H9 (cell line): ENCODE measurements around the gene GSG1L. TPM values are rescaled to one million over a fixed set of nuclear protein-coding genes. Genes with fewer than 3 reads are reported as not detected.

Experiments used
- DNase-seq: peaks from one replicate; pipeline ENCODE4 v3.0.0-alpha.2; 2017
- H2AFZ ChIP-seq: one replicate; pipeline ENCODE4 v1.6.1; 2013; ENCODE audit warnings: mild to moderate bottlenecking, low read length, control low read depth, moderate library complexity
- H2AK5ac ChIP-seq: 2 replicates; pipeline ENCODE4 v1.6.1; 2013; ENCODE audit warnings: low read length, control low read depth, mixed read lengths; ENCODE audit not compliant: insufficient read length
- H2BK120ac ChIP-seq: one replicate; pipeline ENCODE4 v1.6.1; 2013; ENCODE audit warnings: low read depth, mild to moderate bottlenecking, low read length, control low read depth, inconsistent platforms; ENCODE audit not compliant: poor library complexity, severe bottlenecking
- H2BK12ac ChIP-seq: 2 replicates; pipeline ENCODE4 v1.6.1; 2013; ENCODE audit warnings: low read length, control low read depth, mixed read lengths, low read depth; ENCODE audit not compliant: insufficient read length
- H2BK15ac ChIP-seq: 2 replicates; pipeline ENCODE4 v1.6.1; 2013; ENCODE audit warnings: low read depth, low read length, control low read depth
- H2BK20ac ChIP-seq: one replicate; pipeline ENCODE4 v1.6.1; 2013; ENCODE audit warnings: low read depth, mild to moderate bottlenecking, low read length, control low read depth, inconsistent platforms; ENCODE audit not compliant: poor library complexity, severe bottlenecking
- H2BK5ac ChIP-seq: 2 replicates; pipeline ENCODE4 v1.6.1; 2013; ENCODE audit warnings: low read length, control low read depth, mixed read lengths; ENCODE audit not compliant: insufficient read length
- H3K14ac ChIP-seq: 2 replicates; pipeline ENCODE4 v1.6.1; 2013; ENCODE audit warnings: low read length, control low read depth; ENCODE audit not compliant: insufficient read depth
- H3K18ac ChIP-seq: 2 replicates; pipeline ENCODE4 v1.6.1; 2013; ENCODE audit warnings: low read depth, mild to moderate bottlenecking, mixed read lengths, low read length, control low read depth; ENCODE audit not compliant: insufficient read length
- H3K23ac ChIP-seq: 2 replicates; pipeline ENCODE4 v1.6.1; 2013; ENCODE audit warnings: low read length, control low read depth, mixed read lengths, low read depth; ENCODE audit not compliant: insufficient read length
- H3K23me2 ChIP-seq: 2 replicates; pipeline ENCODE4 v1.6.1; 2013; ENCODE audit warnings: low read depth, mild to moderate bottlenecking, mixed read lengths, low read length, control low read depth; ENCODE audit not compliant: insufficient read length, poor library complexity, severe bottlenecking
- H3K27ac ChIP-seq: 2 replicates; pipeline ENCODE4 v1.5.1; 2013; ENCODE audit warnings: low read length, control low read depth, mixed read lengths, low read depth; ENCODE audit not compliant: insufficient read length
- H3K27me3 ChIP-seq: 2 replicates; pipeline ENCODE4 v1.6.1; 2013; ENCODE audit warnings: low read length, control low read depth, inconsistent platforms; ENCODE audit not compliant: insufficient read depth
- H3K4ac ChIP-seq: 2 replicates; pipeline ENCODE4 v1.6.1; 2013; ENCODE audit warnings: low read depth, mild to moderate bottlenecking, control low read depth, inconsistent platforms, low read length, moderate library complexity
- H3K4me1 ChIP-seq: 2 replicates; pipeline ENCODE4 v1.6.1; 2013; ENCODE audit warnings: low read length, control low read depth, inconsistent platforms; ENCODE audit not compliant: insufficient read depth
- H3K4me2 ChIP-seq: 2 replicates; pipeline ENCODE4 v1.6.1; 2013; ENCODE audit warnings: low read length, control low read depth, mixed read lengths; ENCODE audit not compliant: insufficient read length, insufficient read depth
- H3K56ac ChIP-seq: 2 replicates; pipeline ENCODE4 v1.6.1; 2013; ENCODE audit warnings: low read depth, mild to moderate bottlenecking, mixed read lengths, low read length, control low read depth; ENCODE audit not compliant: insufficient read length
- H3K79me1 ChIP-seq: 2 replicates; pipeline ENCODE4 v1.6.1; 2013; ENCODE audit warnings: low read depth, mild to moderate bottlenecking, moderate library complexity, low read length, control low read depth, inconsistent platforms; ENCODE audit not compliant: insufficient read depth, poor library complexity, severe bottlenecking
- H3K79me2 ChIP-seq: 2 replicates; pipeline ENCODE4 v1.6.1; 2013; ENCODE audit warnings: low read length, control low read depth, inconsistent platforms; ENCODE audit not compliant: insufficient read depth
- H3K9ac ChIP-seq: 2 replicates; pipeline ENCODE4 v1.6.1; 2013; ENCODE audit warnings: low read length, control low read depth, mixed read lengths; ENCODE audit not compliant: insufficient read length; ENCODE audit errors: extremely low read depth
- H3K9me3 ChIP-seq: one replicate; pipeline ENCODE4 v1.6.1; 2013; ENCODE audit warnings: low read depth, low read length, inconsistent platforms; ENCODE audit not compliant: control insufficient read depth
- H3T11ph ChIP-seq: one replicate; pipeline ENCODE4 v1.6.1; 2013; ENCODE audit warnings: mild to moderate bottlenecking, low read length, control low read depth, inconsistent platforms
- H4K20me1 ChIP-seq: one replicate; pipeline ENCODE4 v1.6.1; 2013; ENCODE audit not compliant: control insufficient read depth, insufficient read length, insufficient read depth
- H4K5ac ChIP-seq: 2 replicates; pipeline ENCODE4 v1.6.1; 2013; ENCODE audit warnings: low read depth, mild to moderate bottlenecking, mixed read lengths, low read length, control low read depth; ENCODE audit not compliant: insufficient read length
- H4K8ac ChIP-seq: replicated peaks from 2 replicates; pipeline ENCODE4 v1.6.1; 2013; ENCODE audit warnings: low read length, control low read depth, mixed read lengths, low read depth; ENCODE audit not compliant: insufficient read length
- H4K91ac ChIP-seq: 2 replicates; pipeline ENCODE4 v1.6.1; 2013; ENCODE audit warnings: low read depth, mild to moderate bottlenecking, moderate library complexity, mixed read lengths, low read length, control low read depth; ENCODE audit not compliant: insufficient read length
- H3K27ac Mint-ChIP-seq, 3 experiments: 2 replicates in 2 of 3; 3 replicates in 1 of 3; pipeline ENCODE4 v1.8.0; 2020 to 2021; ENCODE audit warnings: mixed read lengths in 3 of 3, mild to moderate bottlenecking in 1 of 3, moderate library complexity in 1 of 3
- H3K27me3 Mint-ChIP-seq: 2 replicates; pipeline ENCODE4 v1.8.0; 2021; ENCODE audit warnings: low read depth, mild to moderate bottlenecking, moderate library complexity, mixed read lengths
- H3K36me3 Mint-ChIP-seq, 3 experiments: 2 replicates in 2 of 3; 3 replicates in 1 of 3; pipeline ENCODE4 v1.8.0; 2020 to 2021; ENCODE audit warnings: low read depth in 3 of 3, mixed read lengths in 3 of 3; ENCODE audit not compliant: insufficient read depth in 1 of 3
- H3K4me1 Mint-ChIP-seq, 2 experiments: 2 replicates each; pipeline ENCODE4 v1.8.0; 2020; ENCODE audit warnings: mixed read lengths in 2 of 2
- H3K4me3 Mint-ChIP-seq, 2 experiments: 2 replicates in 1 of 2; 3 replicates in 1 of 2; pipeline ENCODE4 v1.8.0; 2020 to 2021; ENCODE audit warnings: mild to moderate bottlenecking in 2 of 2, mixed read lengths in 2 of 2, moderate library complexity in 1 of 2
- H3K9me3 Mint-ChIP-seq, 2 experiments: 2 replicates in 1 of 2; 3 replicates in 1 of 2; pipeline ENCODE4 v1.8.0; 2020; ENCODE audit warnings: mild to moderate bottlenecking in 2 of 2, mixed read lengths in 2 of 2, moderate library complexity in 1 of 2
- CTCF ChIP-seq: fragments of 200-600 bp; sonication (generic); conservative IDR thresholded peaks from 3 replicates; pipeline ENCODE4 v1.8.0; 2021; ENCODE audit warnings: antibody characterized with exemption, mild to moderate bottlenecking
- WGBS: extraction: QIAGEN DNeasy Blood & Tissue Kit; methylation state at CpG from one replicate; pipeline ENCODE4 v1.1.7; 2013; ENCODE audit warnings: missing lambda C conversion rate, low lambda C conversion rate, mixed read lengths; ENCODE audit not compliant: insufficient read length; ENCODE audit errors: extremely low coverage; 5-methylcytosine and 5-hydroxymethylcytosine counted together
- total RNA-seq: library from RNA; stranded (reverse); gene quantifications from 2 replicates; pipeline ENCODE4 v1.2.1, GENCODE V29; 2021

Gene GSG1L
- total RNA-seq, 1 experiment from 2014 or later = 0.35 TPM

DNA sequence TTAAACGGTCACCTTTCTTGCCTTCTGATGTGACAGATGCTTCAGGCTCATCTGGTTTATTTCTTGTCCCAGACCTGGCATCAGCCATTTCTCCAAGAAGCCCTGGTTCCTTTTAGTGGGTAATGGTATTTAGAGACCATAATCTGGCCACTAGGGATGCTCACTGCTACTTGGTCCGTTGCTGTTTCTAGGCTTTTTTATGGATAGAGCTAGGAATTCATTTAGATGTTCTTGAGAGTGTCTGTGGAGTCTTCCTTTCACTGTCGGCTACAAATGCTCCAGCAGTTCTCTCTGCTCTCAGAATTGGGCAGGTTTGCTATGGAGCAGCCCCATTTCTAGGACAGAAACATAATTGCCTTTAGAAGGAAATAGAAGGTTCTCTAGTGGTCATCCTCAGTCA is 299.1 kb downstream of the GSG1L start:
- H3K27ac ChIP-seq = no peak overlapping the region
- no peaks in the 10 kb centered on the region for H3K9me3 ChIP-seq
- no peak overlapping the region for H3K14ac ChIP-seq
- no peak overlapping the region for H3K4me2 ChIP-seq
- H4K91ac ChIP-seq = no peak overlapping the region
- peaks cover 18 to 22% (median 19%) of the 10 kb centered on the region in 3 experiments; a peak in 6 of 7 replicates for H3K36me3 Mint-ChIP-seq
- no peak overlapping the region for H3K18ac ChIP-seq
- no peaks in the 10 kb centered on the region; the same call in 1 of the 2 replicates for H3K27me3 Mint-ChIP-seq
- no peak overlapping the region for H3T11ph ChIP-seq
- no peaks in the 10 kb centered on the region for H3K79me1 ChIP-seq
- H3K4me1 Mint-ChIP-seq = peaks cover 12 to 13% of the 10 kb centered on the region in 2 experiments
- no peak overlapping the region for H2AFZ ChIP-seq
- no peak overlapping the region for H3K4me3 Mint-ChIP-seq
- H3K9ac ChIP-seq = no peak overlapping the region
- H3K27ac Mint-ChIP-seq = no peak overlapping the region
- no peak overlapping the region for H3K56ac ChIP-seq
- no peaks in the 10 kb centered on the region for H4K20me1 ChIP-seq
- H2BK12ac ChIP-seq = no peak overlapping the region
- no peak overlapping the region for H3K23ac ChIP-seq
- no peak overlapping the region for H4K5ac ChIP-seq
- WGBS = no CpG with 5 or more reads among the region's 3 CpGs
- no peaks in the 10 kb centered on the region for H3K4me1 ChIP-seq
- no peak overlapping the region for H3K4ac ChIP-seq
- DNase-seq = no peak
- no peak overlapping the region for H2BK15ac ChIP-seq
- H2BK5ac ChIP-seq = no peak overlapping the region
- H2BK20ac ChIP-seq = no peak overlapping the region
- no peak overlapping the region for H2AK5ac ChIP-seq
- H4K8ac ChIP-seq = no peak overlapping the region
- no peaks in the 10 kb centered on the region for H3K27me3 ChIP-seq
- H3K9me3 Mint-ChIP-seq = peaks cover 9 to 12% of the 10 kb centered on the region in 2 experiments; a peak in 3 of 5 replicates
- no peak overlapping the region for H2BK120ac ChIP-seq
- no peaks in the 10 kb centered on the region for H3K23me2 ChIP-seq
- no peak for TF ChIP-seq CTCF
- no peaks in the 10 kb centered on the region for H3K79me2 ChIP-seq
